Measurements from ENCODE around the gene ACIN1. TPM values are rescaled to one million over a fixed set of nuclear protein-coding genes. Genes with fewer than 3 reads are reported as not detected.

Gene ACIN1
- total and polyA plus RNA-seq, 2 of the 8 experiments (the other 6 are each of a cell fraction or from before 2014, with no cell fraction given), result 132 to 233 TPM

- no peak for DNase-seq (ENCODE audit: low read depth in 1 of 2, low spot score in 2 of 2)
- Histone ChIP-seq H4K20me1 (replicated peaks in 1 of 2; ENCODE audit: control insufficient read depth in 1 of 2, insufficient read depth in 2 of 2, low read length in 2 of 2) (peaks cover 2 to 5% of the 10 kb centered on the region in 2 experiments), H3K56ac (replicated peaks; ENCODE audit: insufficient read length, low read depth, low read length) (no peak overlapping the region), H3K18ac (ENCODE audit: extremely low read depth, low read length) (no peak overlapping the region), H4K91ac (replicated peaks; ENCODE audit: insufficient read length, low read length) (no peak overlapping the region), H3K4me1 (replicated peaks in 1 of 4; ENCODE audit: control insufficient read depth in 3 of 4, insufficient read depth in 4 of 4, low read length in 3 of 4) (no peaks in the 10 kb centered on the region), H3K27me3 (replicated peaks in 1 of 4; ENCODE audit: control insufficient read depth in 3 of 4, extremely low read depth in 1 of 4, insufficient read depth in 3 of 4, low read length in 3 of 4) (no peaks in the 10 kb centered on the region), H3K23ac (ENCODE audit: insufficient read length) (no peak overlapping the region), H4K5ac (ENCODE audit: insufficient read length, low read depth, low read length) (no peak overlapping the region), H3K4me2 (ENCODE audit: insufficient read depth in 1 of 2, low read depth in 2 of 2, low read length in 2 of 2) (no peak overlapping the region), H3K14ac (ENCODE audit: insufficient read length) (no peak overlapping the region), H2BK15ac (ENCODE audit: low read length) (no peak overlapping the region), H3K27ac (ENCODE audit: low read depth, low read length) (no peak overlapping the region), H3K36me3 (ENCODE audit: control insufficient read depth in 2 of 4, insufficient read depth in 4 of 4, low read length in 3 of 4) (peaks cover 15 to 57% (median 26%) of the 10 kb centered on the region in 4 experiments), H3K4ac (replicated peaks; ENCODE audit: insufficient read length, low read depth, low read length) (no peak overlapping the region), H2BK20ac (ENCODE audit: low read length) (no peak overlapping the region), H2BK5ac (ENCODE audit: low read depth, low read length) (no peak overlapping the region), H2AK5ac (ENCODE audit: low read depth, low read length) (no peak overlapping the region), H2BK120ac (replicated peaks; ENCODE audit: low read depth, low read length) (no peak overlapping the region), H3K9me3 (ENCODE audit: insufficient read depth in 2 of 2, low read depth in 1 of 2, low read length in 1 of 2) (no peaks in the 10 kb centered on the region), H3K79me1 (ENCODE audit: low read depth, low read length) (no peaks in the 10 kb centered on the region), H2AFZ (ENCODE audit: low read length) (no peak overlapping the region), H3K23me2 (ENCODE audit: low read depth, low read length) (no peaks in the 10 kb centered on the region), H3K4me3 (ENCODE audit: extremely low read depth in 1 of 4, insufficient read depth in 2 of 4, low read depth in 3 of 4, low read length in 4 of 4) (no peak overlapping the region), H2BK12ac (ENCODE audit: low read depth, low read length) (no peak overlapping the region), H4K8ac (ENCODE audit: extremely low read depth, insufficient read depth, low read length) (no peak overlapping the region; the same call in 1 of the 2 replicates), H3K79me2 (ENCODE audit: control insufficient read depth in 1 of 2, insufficient read depth in 2 of 2, low read length in 2 of 2) (no peaks in the 10 kb centered on the region), H3K9ac (replicated peaks in 1 of 4; ENCODE audit: extremely low read depth in 1 of 4, low read depth in 3 of 4, low read length in 3 of 4) (no peak overlapping the region)
- ChIA-PET CTCF (ENCODE audit: partially characterized antibody) (interaction anchor here (0.8 to 3.4 kb wide), 3 partner anchors 10 to 63 kb away, joined by 3 to 27 read pairs (median 4); no protein-coding TSS in a partner anchor), POLR2A (ENCODE audit: partially characterized antibody) (interaction anchor here (1.0 kb wide), 1 partner anchor 129 kb away, joined by 3 read pairs; no protein-coding TSS in a partner anchor)
- WGBS, 2 experiments (ENCODE audit: extremely low coverage in 1 of 2, insufficient coverage in 1 of 2, insufficient read length in 1 of 2, insufficient replicate concordance in 2 of 2, low coverage in 1 of 2, low lambda C conversion rate in 2 of 2, missing lambda C conversion rate in 1 of 2), result 92% methylated on average over 5 of the region's 5 CpGs; no CpG with 5 or more reads in 1 of the 2 experiments
- FAIRE-seq, result no peak
- TF ChIP-seq CREB1 (IDR thresholded peaks at IDR 0.05), result no peak
- no peak for TF ChIP-seq HDAC2 (IDR thresholded peaks at IDR 0.05; ENCODE audit: borderline replicate concordance in 1 of 2, low read depth in 2 of 2, low read length in 2 of 2)
- no peak for TF ChIP-seq MAX (IDR thresholded peaks at IDR 0.05)
- TF ChIP-seq EZH2 (IDR thresholded peaks at IDR 0.05; ENCODE audit: low read depth, low read length, severe bottlenecking), result no peak
- TF ChIP-seq E2F6 (IDR thresholded peaks at IDR 0.05), result no peak
- no peak for TF ChIP-seq CEBPB (IDR thresholded peaks at IDR 0.05; ENCODE audit: low read depth, low read length)
- TF ChIP-seq ATF2 (IDR thresholded peaks at IDR 0.05; ENCODE audit: low read length), result no peak
- no peak for TF ChIP-seq KDM1A (IDR thresholded peaks at IDR 0.05; ENCODE audit: borderline replicate concordance, low read length)
- no peak for TF ChIP-seq RXRA (IDR thresholded peaks at IDR 0.05; ENCODE audit: insufficient read depth, low read depth, low read length)
- no peak for TF ChIP-seq KDM4A (IDR thresholded peaks at IDR 0.05; ENCODE audit: low read depth, low read length, severe bottlenecking)
These were observed 36.5 kb upstream of the ACIN1 start for GRCh38 chr14:23131482-23131881.
